H1 (cell line): ENCODE measurements around the gene GOLGA6L9. TPM values are rescaled to one million over a fixed set of nuclear protein-coding genes. Genes with fewer than 3 reads are reported as not detected.
"Not testable (repeated sequence)": the region's sequence is repeated elsewhere in the genome, so short reads cannot be mapped to it uniquely, and the experiment has no call there.

Experiments used
- CTCF ChIA-PET: fragments of 300-600 bp; sonication (Branson Sonifier 250); formaldehyde crosslinking; loops from one replicate; lab custom pipeline; 2021; ENCODE audit not compliant: partially characterized antibody; lab: Charles Lee
- POLR2A ChIA-PET: fragments of 300-600 bp; sonication (Branson Sonifier 250); formaldehyde crosslinking; loops from one replicate; lab custom pipeline; 2021; ENCODE audit warnings: inconsistent platforms; ENCODE audit not compliant: partially characterized antibody; lab: Charles Lee
- DNase-seq, 2 experiments: peaks; one replicate each; pipeline versions ENCODE4 v3.0.0 to v3.0.0-alpha.2; 2010 to 2022; ENCODE audit warnings: low spot score in 2 of 2, low read depth in 1 of 2, mixed read lengths in 1 of 2
- FAIRE-seq: peaks from 2 replicates; lab custom pipeline; 2011; peaks lifted over from hg19 to GRCh38; lab: Jason Lieb, UNC
- H2AFZ ChIP-seq: 2 replicates; pipeline ENCODE4 v1.8.1; 2012; ENCODE audit warnings: low read length, inconsistent platforms
- H2AK5ac ChIP-seq: 2 replicates; pipeline ENCODE4 v1.6.1; 2013; ENCODE audit warnings: low read depth, low read length
- H2BK120ac ChIP-seq: replicated peaks from 2 replicates; pipeline ENCODE3; 2013; ENCODE audit warnings: low read depth, low read length, inconsistent platforms
- H2BK12ac ChIP-seq: 2 replicates; pipeline ENCODE4 v1.6.1; 2013; ENCODE audit warnings: low read depth, low read length
- H2BK15ac ChIP-seq: 2 replicates; pipeline ENCODE4 v1.6.1; 2013; ENCODE audit warnings: low read length
- H2BK20ac ChIP-seq: 2 replicates; pipeline ENCODE4 v1.6.1; 2013; ENCODE audit warnings: low read length
- H2BK5ac ChIP-seq: 2 replicates; pipeline ENCODE4 v1.6.1; 2013; ENCODE audit warnings: low read depth, low read length
- H3K14ac ChIP-seq: 2 replicates; pipeline ENCODE4 v1.6.1; 2013; ENCODE audit warnings: inconsistent platforms; ENCODE audit not compliant: insufficient read length
- H3K18ac ChIP-seq: 2 replicates; pipeline ENCODE4 v1.6.1; 2013; ENCODE audit warnings: low read length; ENCODE audit errors: extremely low read depth
- H3K23ac ChIP-seq: 2 replicates; pipeline ENCODE4 v1.6.1; 2013; ENCODE audit warnings: inconsistent platforms; ENCODE audit not compliant: insufficient read length
- H3K23me2 ChIP-seq: 2 replicates; pipeline ENCODE4 v1.6.1; 2013; ENCODE audit warnings: low read depth, low read length
- H3K27ac ChIP-seq: 2 replicates; pipeline ENCODE4 v1.6.1; 2011; ENCODE audit warnings: low read depth, low read length, inconsistent platforms
- H3K27me3 ChIP-seq, 4 experiments: replicated peaks in 1 of 4; 1 replicate in 1 of 4; 2 replicates in 3 of 4; pipeline versions ENCODE4 v1.6.1 to v1.8.1; 2011 to 2013; ENCODE audit warnings: low read length in 3 of 4, mild to moderate bottlenecking in 3 of 4, inconsistent platforms in 2 of 4, mixed read lengths in 2 of 4, moderate library complexity in 1 of 4; ENCODE audit not compliant: control insufficient read depth in 3 of 4, insufficient read depth in 3 of 4; ENCODE audit errors: extremely low read depth in 1 of 4
- H3K36me3 ChIP-seq, 4 experiments: 2 replicates each; pipeline versions ENCODE4 v1.6.1 to v1.8.1; 2011 to 2013; ENCODE audit warnings: mild to moderate bottlenecking in 4 of 4, low read length in 3 of 4, moderate library complexity in 2 of 4, control low read depth in 1 of 4, inconsistent platforms in 1 of 4; ENCODE audit not compliant: insufficient read depth in 4 of 4, control insufficient read depth in 2 of 4
- H3K4ac ChIP-seq: replicated peaks from 2 replicates; pipeline ENCODE3; 2013; ENCODE audit warnings: low read length, low read depth, mixed read lengths, inconsistent platforms; ENCODE audit not compliant: insufficient read length
- H3K4me1 ChIP-seq, 4 experiments: replicated peaks in 1 of 4; 1 replicate in 1 of 4; 2 replicates in 3 of 4; pipeline versions ENCODE4 v1.6.1 to v1.8.1; 2011 to 2013; ENCODE audit warnings: low read length in 3 of 4, inconsistent platforms in 2 of 4, mixed read lengths in 1 of 4; ENCODE audit not compliant: insufficient read depth in 4 of 4, control insufficient read depth in 3 of 4
- H3K4me2 ChIP-seq, 2 experiments: 2 replicates each; pipeline versions ENCODE4 v1.6.1 to v1.8.1; 2011 to 2013; ENCODE audit warnings: low read depth in 2 of 2, low read length in 2 of 2, control low read depth in 1 of 2, inconsistent platforms in 1 of 2, mild to moderate bottlenecking in 1 of 2; ENCODE audit not compliant: insufficient read depth in 1 of 2
- H3K4me3 ChIP-seq, 4 experiments: fragments of 200-600, 300-600 bp in 1 of 4; sonication (generic), shearing (Covaris generic), sonication (Bioruptor Twin) in 1 of 4; 2 replicates each; pipeline versions ENCODE4 v1.5.1 to v1.8.1; 2011 to 2016; ENCODE audit warnings: low read length in 4 of 4, low read depth in 3 of 4, control low read depth in 2 of 4, inconsistent platforms in 2 of 4, mild to moderate bottlenecking in 2 of 4, mixed read lengths in 1 of 4, moderate library complexity in 1 of 4; ENCODE audit not compliant: insufficient read depth in 2 of 4; ENCODE audit errors: extremely low read depth in 1 of 4
- H3K56ac ChIP-seq: replicated peaks from 2 replicates; pipeline ENCODE3; 2013; ENCODE audit warnings: low read depth, mild to moderate bottlenecking, mixed read lengths, low read length, inconsistent platforms; ENCODE audit not compliant: insufficient read length
- H3K79me1 ChIP-seq: 2 replicates; pipeline ENCODE4 v1.6.1; 2013; ENCODE audit warnings: low read depth, low read length, control low read depth
- H3K79me2 ChIP-seq, 2 experiments: 2 replicates each; pipeline versions ENCODE4 v1.6.1 to v1.8.1; 2012 to 2013; ENCODE audit warnings: low read length in 2 of 2, mild to moderate bottlenecking in 2 of 2, inconsistent platforms in 1 of 2; ENCODE audit not compliant: insufficient read depth in 2 of 2, control insufficient read depth in 1 of 2
- H3K9ac ChIP-seq, 4 experiments: replicated peaks in 1 of 4; 1 replicate in 1 of 4; 2 replicates in 3 of 4; pipeline versions ENCODE4 v1.6.1 to v1.8.1; 2011 to 2013; ENCODE audit warnings: low read depth in 3 of 4, low read length in 3 of 4, control low read depth in 2 of 4, mild to moderate bottlenecking in 2 of 4, moderate library complexity in 2 of 4, inconsistent platforms in 1 of 4; ENCODE audit errors: extremely low read depth in 1 of 4
- H3K9me3 ChIP-seq, 2 experiments: 2 replicates each; pipeline versions ENCODE4 v1.6.1 to v1.8.1; 2012 to 2013; ENCODE audit warnings: mild to moderate bottlenecking in 2 of 2, moderate library complexity in 2 of 2, control low read depth in 1 of 2, inconsistent platforms in 1 of 2, low read depth in 1 of 2, low read length in 1 of 2, mixed read lengths in 1 of 2; ENCODE audit not compliant: insufficient read depth in 2 of 2
- H4K20me1 ChIP-seq, 2 experiments: replicated peaks in 1 of 2; 2 replicates each; pipeline versions ENCODE3 to v1.8.1; 2011 to 2013; ENCODE audit warnings: inconsistent platforms in 2 of 2, low read length in 2 of 2, mild to moderate bottlenecking in 1 of 2; ENCODE audit not compliant: insufficient read depth in 2 of 2, control insufficient read depth in 1 of 2
- H4K5ac ChIP-seq: 2 replicates; pipeline ENCODE4 v1.6.1; 2013; ENCODE audit warnings: low read length, low read depth, mixed read lengths, inconsistent platforms; ENCODE audit not compliant: insufficient read length
- H4K8ac ChIP-seq: 2 replicates; pipeline ENCODE4 v1.8.0; 2013; ENCODE audit warnings: mild to moderate bottlenecking, moderate library complexity, low read length, inconsistent platforms; ENCODE audit not compliant: insufficient read depth; ENCODE audit errors: extremely low read depth
- H4K91ac ChIP-seq: replicated peaks from 2 replicates; pipeline ENCODE3; 2013; ENCODE audit warnings: low read length, mixed read lengths, inconsistent platforms; ENCODE audit not compliant: insufficient read length
- WGBS, 2 experiments: shearing (Covaris generic) in 1 of 2; methylation state at CpG; one replicate each; pipeline versions ENCODE4 v1.1.6 to v1.1.7; 2013 to 2015; ENCODE audit warnings: low lambda C conversion rate in 2 of 2, mixed read lengths in 2 of 2, inconsistent platforms in 1 of 2, low coverage in 1 of 2, missing lambda C conversion rate in 1 of 2; ENCODE audit not compliant: insufficient replicate concordance in 2 of 2, insufficient coverage in 1 of 2, insufficient read length in 1 of 2; ENCODE audit errors: extremely low coverage in 1 of 2, missing lambda C conversion rate in 1 of 2; 5-methylcytosine and 5-hydroxymethylcytosine counted together
- polyA plus RNA-seq, 7 experiments: library from polyadenylated mRNA; depleted of rRNA in 3 of 7; stranded (reverse) in 5 of 7; unstranded in 2 of 7; fragments of >200 nt in 5 of 7; fragments of 200-250 nt in 2 of 7; gene quantifications; 1 replicate in 5 of 7; 2 replicates in 1 of 7; 4 replicates in 1 of 7; pipeline versions ENCODE4 v1.2.1 to v1.2.3, GENCODE V29; 2011 to 2013; ENCODE audit warnings: missing spikeins in 2 of 7, mixed read lengths in 2 of 7
- total RNA-seq: library from RNA; stranded (reverse); fragmentation: NEBNext Ultra II Directional; extraction: Animal tissue kit (Norgen Biotek cat#: 25700); gene quantifications from 2 replicates; pipeline ENCODE4 v1.2.1, GENCODE V29; 2021

The GOLGA6L9 gene
- total and polyA plus RNA-seq, 2 of the 8 experiments (the other 6 are each of a cell fraction or from before 2014, with no cell fraction given) = 3.1 to 5.5 TPM

- H3K18ac ChIP-seq, CTCF ChIA-PET, H2AFZ ChIP-seq, POLR2A ChIA-PET, FAIRE-seq, H3K4ac ChIP-seq, H3K9ac ChIP-seq, H3K9me3 ChIP-seq, H4K91ac ChIP-seq, H3K4me3 ChIP-seq, H2BK120ac ChIP-seq, H4K5ac ChIP-seq, H3K4me1 ChIP-seq, H3K14ac ChIP-seq, H2BK15ac ChIP-seq, H3K27me3 ChIP-seq, H3K56ac ChIP-seq, H2AK5ac ChIP-seq, H4K20me1 ChIP-seq, H2BK5ac ChIP-seq, H4K8ac ChIP-seq, H3K23me2 ChIP-seq, H3K79me2 ChIP-seq, DNase-seq, H3K23ac ChIP-seq, H2BK12ac ChIP-seq, H2BK20ac ChIP-seq, H3K27ac ChIP-seq, H3K79me1 ChIP-seq, H3K4me2 ChIP-seq, H3K36me3 ChIP-seq: not testable (repeated sequence)
- WGBS, 2 experiments = 83% methylated on average over 1 of the region's 1 CpG; no CpG with 5 or more reads in 1 of the 2 experiments
Measured at GRCh38 chr15:82427117-82427516, 2.5 kb upstream of the GOLGA6L9 start.
